Measurements from ENCODE around the gene HOXA4. TPM values are rescaled to one million over a fixed set of nuclear protein-coding genes. Genes with fewer than 3 reads are reported as not detected.
A peak's percentile ranks its signal among the peaks of the same experiment; 100 is the strongest.

The HOXA4 gene
- total and polyA plus RNA-seq, 2 of the 8 experiments (the other 6 are each of a cell fraction or from before 2014, with no cell fraction given): not detected

DNA sequence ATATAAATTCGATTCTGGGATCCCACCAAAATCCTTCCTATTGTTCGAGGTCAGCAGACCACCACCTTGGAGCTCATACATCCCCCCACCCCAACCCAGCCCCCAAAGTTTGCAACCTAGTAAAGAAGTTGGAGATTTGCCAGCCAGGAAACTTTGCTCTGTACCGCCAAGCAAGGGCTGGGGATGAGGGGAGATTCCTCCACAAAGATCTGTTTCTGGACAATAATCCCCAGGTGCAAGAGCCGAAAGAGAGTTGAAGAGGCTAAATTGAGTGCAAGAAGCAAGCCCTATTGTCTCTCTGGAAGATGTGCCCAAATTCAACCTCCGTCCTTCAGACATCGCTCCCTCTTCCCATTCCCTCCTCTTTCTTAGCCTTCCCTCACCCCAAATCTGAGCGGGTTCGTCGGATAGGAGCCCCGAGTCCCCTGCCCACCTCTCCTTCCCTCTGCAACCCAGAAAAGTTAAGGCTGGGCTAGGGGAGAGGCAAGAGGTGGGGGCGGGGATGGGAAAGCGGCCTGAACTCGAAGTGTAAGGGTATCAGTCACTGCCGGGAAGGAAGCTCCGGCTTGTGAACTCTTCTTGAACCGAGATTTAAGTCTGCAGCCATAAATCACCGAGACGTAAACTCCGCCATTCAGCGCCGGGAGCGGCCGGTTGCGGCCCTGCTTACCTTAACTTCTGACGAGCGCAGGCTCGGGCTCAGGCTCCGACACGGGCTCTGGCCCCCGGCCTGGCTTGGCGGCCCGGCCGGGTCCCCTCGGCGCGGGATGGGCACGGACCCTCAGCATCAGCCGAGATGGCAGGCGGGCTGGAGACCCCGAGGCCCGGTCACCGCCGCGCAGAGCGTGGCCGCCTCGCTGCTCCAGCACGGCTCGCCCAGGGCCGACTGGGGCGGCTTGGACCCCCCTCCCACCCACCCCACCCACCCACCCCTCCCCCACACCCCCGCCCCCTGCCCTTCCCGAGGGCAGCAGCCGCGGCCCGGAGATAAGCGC lies 17.3 kb downstream of the HOXA4 start (continued):
- TF ChIP-seq RFX5 (IDR thresholded peaks at IDR 0.05; ENCODE audit: borderline replicate concordance, low read depth, low read length) (no peak), NANOG (IDR thresholded peaks at IDR 0.05; ENCODE audit: insufficient read depth, low read depth, low read length, poor library complexity, severe bottlenecking) (no peak), ASH2L (IDR thresholded peaks at IDR 0.05; ENCODE audit: low read length) (peak; percentile 51), SIX5 (IDR thresholded peaks at IDR 0.05; ENCODE audit: low read depth, low read length) (no peak), E2F6 (IDR thresholded peaks at IDR 0.05) (no peak), EP300 (IDR thresholded peaks at IDR 0.05; ENCODE audit: borderline replicate concordance in 1 of 2, low read depth in 2 of 2, low read length in 2 of 2) (no peak), BCL11A (IDR thresholded peaks at IDR 0.05; ENCODE audit: low read depth in 2 of 2, low read length in 2 of 2) (no peak), CREB1 (IDR thresholded peaks at IDR 0.05) (no peak), TAF1 (IDR thresholded peaks at IDR 0.05; ENCODE audit: low read depth, low read length) (no peak)
- TF ChIP-seq, protein P1, sequence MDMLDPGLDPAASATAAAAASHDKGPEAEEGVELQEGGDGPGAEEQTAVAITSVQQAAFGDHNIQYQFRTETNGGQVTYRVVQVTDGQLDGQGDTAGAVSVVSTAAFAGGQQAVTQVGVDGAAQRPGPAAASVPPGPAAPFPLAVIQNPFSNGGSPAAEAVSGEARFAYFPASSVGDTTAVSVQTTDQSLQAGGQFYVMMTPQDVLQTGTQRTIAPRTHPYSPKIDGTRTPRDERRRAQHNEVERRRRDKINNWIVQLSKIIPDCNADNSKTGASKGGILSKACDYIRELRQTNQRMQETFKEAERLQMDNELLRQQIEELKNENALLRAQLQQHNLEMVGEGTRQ (IDR thresholded peaks at IDR 0.05; ENCODE audit: low read length): no peak
